GM12864 (cell line): ENCODE results near the gene ATP5MG.
"Not testable (repeated sequence)": the region's sequence is repeated elsewhere in the genome, so short reads cannot be mapped to it uniquely, and the experiment has no call there.

Experiments
- DNase-seq: peaks from one replicate; pipeline ENCODE4 v3.0.0-alpha.2; 2011; ENCODE audit warnings: low read depth
- H3K4me3 ChIP-seq: 2 replicates; pipeline ENCODE4 v1.5.1; 2011; ENCODE audit warnings: mild to moderate bottlenecking, low read depth, low read length, control low read depth
- TF ChIP-seq, protein P1 (sequence below): IDR thresholded peaks from 2 replicates; pipeline ENCODE4 v1.5.1; 2011; ENCODE audit warnings: low read depth, mild to moderate bottlenecking, moderate library complexity, low read length, control low read depth, inconsistent platforms; ENCODE audit errors: missing control alignments

Gene ATP5MG

DNA sequence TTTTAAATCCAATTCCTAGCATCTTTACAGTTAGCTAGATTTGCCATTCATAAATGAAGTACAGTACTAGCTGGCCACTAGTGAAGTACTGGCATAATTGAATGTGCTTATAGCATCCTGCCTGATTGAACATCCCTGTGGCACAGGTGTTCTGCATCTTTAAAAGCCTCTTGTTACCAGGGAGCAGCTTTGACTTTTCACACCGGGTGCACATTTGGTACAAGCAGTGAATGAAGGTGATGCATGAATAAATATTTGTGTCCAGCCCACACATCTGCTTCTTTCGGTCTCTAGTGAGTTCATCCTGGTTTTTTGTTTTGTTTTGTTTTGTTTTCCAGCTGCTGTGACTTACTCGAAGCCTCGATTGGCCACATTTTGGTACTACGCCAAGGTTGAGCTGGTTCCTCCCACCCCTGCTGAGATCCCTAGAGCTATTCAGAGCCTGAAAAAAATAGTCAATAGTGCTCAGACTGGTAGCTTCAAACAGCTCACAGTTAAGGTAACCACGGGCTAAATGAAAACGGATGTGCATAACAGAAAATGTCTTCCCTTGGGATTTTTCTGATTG, 5.3 kb downstream of the ATP5MG start:
- TF ChIP-seq, protein P1, sequence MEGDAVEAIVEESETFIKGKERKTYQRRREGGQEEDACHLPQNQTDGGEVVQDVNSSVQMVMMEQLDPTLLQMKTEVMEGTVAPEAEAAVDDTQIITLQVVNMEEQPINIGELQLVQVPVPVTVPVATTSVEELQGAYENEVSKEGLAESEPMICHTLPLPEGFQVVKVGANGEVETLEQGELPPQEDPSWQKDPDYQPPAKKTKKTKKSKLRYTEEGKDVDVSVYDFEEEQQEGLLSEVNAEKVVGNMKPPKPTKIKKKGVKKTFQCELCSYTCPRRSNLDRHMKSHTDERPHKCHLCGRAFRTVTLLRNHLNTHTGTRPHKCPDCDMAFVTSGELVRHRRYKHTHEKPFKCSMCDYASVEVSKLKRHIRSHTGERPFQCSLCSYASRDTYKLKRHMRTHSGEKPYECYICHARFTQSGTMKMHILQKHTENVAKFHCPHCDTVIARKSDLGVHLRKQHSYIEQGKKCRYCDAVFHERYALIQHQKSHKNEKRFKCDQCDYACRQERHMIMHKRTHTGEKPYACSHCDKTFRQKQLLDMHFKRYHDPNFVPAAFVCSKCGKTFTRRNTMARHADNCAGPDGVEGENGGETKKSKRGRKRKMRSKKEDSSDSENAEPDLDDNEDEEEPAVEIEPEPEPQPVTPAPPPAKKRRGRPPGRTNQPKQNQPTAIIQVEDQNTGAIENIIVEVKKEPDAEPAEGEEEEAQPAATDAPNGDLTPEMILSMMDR = no peak
- no peak for DNase-seq
- H3K4me3 ChIP-seq = no peak overlapping the region

DNA sequence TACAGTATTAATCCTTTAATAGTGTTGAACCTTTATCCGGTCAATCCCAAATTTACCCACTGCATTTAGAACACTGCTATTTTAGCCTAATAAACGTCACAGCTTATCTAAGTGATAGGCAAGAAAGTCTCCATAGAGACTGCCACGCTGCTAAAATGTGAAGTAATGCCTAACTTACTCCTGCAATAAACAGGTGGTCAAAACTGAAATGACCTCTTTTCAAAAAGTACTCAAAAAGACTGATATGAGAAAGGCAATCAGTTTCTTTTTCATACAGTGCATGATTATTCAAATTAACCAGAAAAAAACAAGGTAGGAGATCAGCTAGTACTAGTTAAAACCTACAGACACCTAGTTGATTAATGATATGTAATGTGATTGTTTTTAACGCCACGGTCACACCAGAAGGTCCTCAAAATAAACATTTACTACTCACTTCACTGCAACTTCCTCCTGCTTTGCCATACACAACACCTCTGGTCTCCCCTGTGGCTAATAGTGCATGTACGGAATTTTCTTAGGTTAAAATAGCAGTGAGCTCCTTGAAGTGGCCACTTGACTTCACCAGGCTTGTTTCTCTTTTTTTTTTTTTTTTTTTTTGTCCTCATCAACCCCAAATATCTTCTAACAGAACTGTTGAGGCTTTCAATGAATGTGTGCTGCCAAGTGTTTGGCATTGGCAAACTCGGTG, 8.8 kb downstream of the ATP5MG start:
- H3K4me3 ChIP-seq = no peak overlapping the region
- no peak for DNase-seq
- TF ChIP-seq, protein P1 = no peak

DNA sequence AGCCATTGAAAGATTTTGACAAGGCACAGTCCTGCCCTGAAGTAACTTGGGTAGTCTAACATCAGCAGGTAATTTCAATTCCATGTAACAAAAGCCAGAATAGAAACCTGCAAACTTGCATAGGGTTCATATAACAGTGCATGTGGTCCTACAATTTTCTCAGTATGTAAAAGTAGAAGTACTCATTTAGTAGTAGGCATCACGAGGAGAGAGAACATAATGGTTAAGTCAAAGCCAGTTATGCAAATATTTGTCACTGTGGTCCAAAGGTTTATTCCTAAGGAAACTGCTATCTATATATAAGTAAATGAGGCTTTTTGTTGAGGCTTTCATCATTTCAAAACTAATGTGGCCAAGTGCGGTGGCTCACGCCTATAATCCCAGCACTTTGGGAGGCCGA, 10.1 kb downstream of the ATP5MG start:
- TF ChIP-seq, protein P1 = no peak
- no peak for DNase-seq
- H3K4me3 ChIP-seq = no peak overlapping the region

DNA sequence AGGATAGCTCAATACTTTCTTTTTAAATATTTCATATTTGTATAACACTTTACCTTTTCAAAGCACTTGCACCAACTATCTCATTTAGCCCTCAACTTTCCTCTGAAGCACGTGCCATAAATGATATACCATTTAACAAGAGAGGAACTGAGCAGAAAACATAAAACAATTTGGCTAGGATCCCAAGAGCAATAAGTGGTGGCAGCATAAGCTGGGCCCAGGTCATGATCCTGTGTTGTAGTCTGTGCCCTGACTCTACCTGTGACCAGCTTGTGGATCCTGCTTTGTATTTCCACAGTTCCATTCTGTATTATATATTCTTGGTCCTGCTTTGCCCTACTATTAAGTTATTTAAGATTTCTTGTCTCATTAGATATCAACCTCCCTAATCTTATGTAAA, 11.5 kb downstream of the ATP5MG start:
- H3K4me3 ChIP-seq = no peak overlapping the region
- TF ChIP-seq, protein P1 = no peak
- DNase-seq = no peak

DNA sequence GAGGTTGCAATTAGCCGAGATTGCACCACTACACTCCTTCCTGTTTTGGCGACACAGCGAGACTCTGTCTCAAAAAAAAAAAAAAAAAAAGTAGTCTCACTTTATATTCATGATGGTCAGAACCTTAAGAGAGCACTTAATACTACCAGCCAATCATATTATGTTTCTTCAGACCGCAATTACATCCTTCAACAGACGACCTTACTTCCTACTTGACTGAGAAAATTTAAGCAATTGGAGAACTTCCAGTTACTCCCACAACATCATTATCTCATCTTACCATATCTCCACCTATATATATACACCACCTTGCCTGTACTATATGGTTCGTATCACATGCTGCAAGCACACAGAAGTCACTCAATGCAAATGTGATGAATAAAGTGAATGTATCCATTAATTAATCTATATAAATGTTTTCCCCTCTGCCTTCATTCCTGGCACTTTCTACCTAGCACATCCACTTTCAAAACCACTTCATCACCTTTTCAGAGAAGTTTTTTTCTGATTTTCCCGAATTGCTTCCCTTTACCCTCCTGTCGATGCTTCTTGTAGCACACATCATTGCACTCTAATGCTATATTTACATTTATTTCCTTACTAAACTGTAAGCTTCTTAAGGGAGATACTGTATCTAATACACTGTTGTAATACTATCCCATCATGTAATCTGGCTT, 13.8 kb downstream of the ATP5MG start:
- DNase-seq = no peak
- no peak overlapping the region for H3K4me3 ChIP-seq
- TF ChIP-seq, protein P1 = no peak

DNA sequence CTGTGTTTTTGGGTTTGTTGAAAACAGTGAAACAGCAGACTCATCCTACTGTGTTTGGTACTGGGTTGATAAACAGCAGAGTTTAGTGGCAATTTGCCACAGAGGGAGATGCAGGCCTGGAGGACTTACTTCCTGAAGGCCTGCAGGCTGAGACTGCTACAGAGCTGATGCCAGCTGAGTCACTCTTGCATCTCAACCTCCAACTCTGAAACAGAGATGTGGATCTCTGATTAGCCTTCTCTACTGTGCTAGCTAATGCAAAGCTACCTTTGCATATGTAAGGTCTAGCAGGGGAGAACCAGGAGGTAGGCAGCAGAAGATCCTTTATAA, 14.3 kb downstream of the ATP5MG start:
- no peak overlapping the region for H3K4me3 ChIP-seq
- DNase-seq = no peak
- TF ChIP-seq, protein P1 = no peak

DNA sequence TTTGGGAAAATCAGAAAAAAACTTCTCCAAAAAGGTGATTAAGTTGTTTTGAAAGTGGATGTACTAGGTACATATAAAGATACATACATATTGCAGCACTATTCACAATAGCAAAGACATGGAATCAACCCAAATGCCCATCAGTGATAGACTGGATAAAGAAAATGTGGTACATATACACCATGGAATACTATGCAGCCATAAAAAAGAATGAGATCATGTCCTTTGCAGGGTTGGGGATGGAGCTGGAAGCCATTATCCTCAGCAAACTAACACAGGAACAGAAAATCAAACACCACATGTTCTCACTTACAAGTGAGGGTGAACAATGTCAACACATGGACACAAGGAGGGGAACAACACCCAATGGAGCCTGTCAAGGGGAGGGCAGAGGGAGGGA, 15.5 kb downstream of the ATP5MG start:
- H3K4me3 ChIP-seq = not testable (repeated sequence)

More for the DNA sequence above, 15.5 kb downstream of the ATP5MG start:
- not testable (repeated sequence) for DNase-seq
